Adrenal gland (tissue), 5 donors: ENCODE results near the gene CSRNP2.

Experiments
- CTCF ChIP-seq, 6 experiments: fragments of 450-650 bp in 4 of 6; fragments of 200-600 bp in 2 of 6; sonication (generic) in 1 of 6; IDR thresholded peaks; 1 replicate in 5 of 6; 2 replicates in 1 of 6; pipeline versions ENCODE4 v1.5.1 to v1.8.0; 2016 to 2021; ENCODE audit warnings: antibody characterized with exemption in 6 of 6, mild to moderate bottlenecking in 2 of 6, moderate library complexity in 1 of 6
- POLR2A ChIP-seq, 2 donors: fragments of 450-650 bp; IDR thresholded peaks; one replicate each; pipeline ENCODE4 v1.6.1; 2017; ENCODE audit warnings: antibody characterized with exemption in 2 of 2, mild to moderate bottlenecking in 2 of 2, moderate library complexity in 1 of 2
- donor health status: DM: no; HTN: no; CAD: no.

- TF ChIP-seq POLR2A (IDR thresholded peaks at IDR 0.05), result no peak
- TF ChIP-seq CTCF (IDR thresholded peaks at IDR 0.05), result no peak
Observed at GRCh38 chr12:51103977-51104376, 20.6 kb upstream of the CSRNP2 start.
